ENCODE data around the gene FAM221B.

FAM221B gene, protein sequence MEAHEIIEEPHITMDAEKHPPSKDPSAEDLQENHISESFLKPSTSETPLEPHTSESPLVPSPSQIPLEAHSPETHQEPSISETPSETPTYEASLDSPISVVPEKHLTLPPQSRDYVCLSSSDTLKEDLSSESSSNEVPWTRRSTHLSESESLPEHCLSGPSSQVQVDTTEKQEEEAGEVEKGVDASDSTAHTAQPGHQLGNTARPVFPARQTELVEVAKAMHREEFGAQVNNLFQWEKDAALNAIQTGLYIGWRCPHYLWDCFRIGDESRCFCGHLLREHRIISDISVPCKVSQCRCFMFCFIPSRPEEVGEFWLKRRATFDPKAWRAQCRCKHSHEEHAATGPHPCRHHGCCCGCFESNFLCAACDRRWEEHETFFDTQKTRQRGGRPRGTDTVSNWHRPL

GRCh38 chr9:35828716-35829083 is at the start of gene FAM221B:
TSS of gene FAM221B (minus strand) at chr9:35828732. CDS start at chr9:35826161, 2,571 bp downstream.
- DNase-seq (ENCODE audit: low spot score): no peak

DNA sequence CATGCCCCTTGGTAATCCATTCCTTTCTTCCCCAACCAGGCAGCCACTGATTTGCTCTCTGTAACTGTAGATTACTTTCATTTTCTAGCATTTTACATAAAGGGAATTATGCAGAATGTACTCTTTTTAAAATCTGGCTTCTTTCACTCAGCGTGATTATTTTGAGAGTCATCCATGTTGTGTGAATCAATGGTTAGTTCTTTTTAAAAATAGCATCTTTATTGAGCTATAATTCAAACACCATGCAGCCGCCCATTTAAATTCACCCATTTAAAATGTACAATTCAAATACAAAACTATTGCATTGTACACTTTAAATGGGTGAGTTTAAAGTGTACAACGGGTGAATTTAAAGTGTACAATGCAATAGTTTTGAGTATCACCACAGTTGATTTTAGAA is 44.0 kb upstream of the FAM221B start:
- no peak for DNase-seq (ENCODE audit: low spot score)

DNA sequence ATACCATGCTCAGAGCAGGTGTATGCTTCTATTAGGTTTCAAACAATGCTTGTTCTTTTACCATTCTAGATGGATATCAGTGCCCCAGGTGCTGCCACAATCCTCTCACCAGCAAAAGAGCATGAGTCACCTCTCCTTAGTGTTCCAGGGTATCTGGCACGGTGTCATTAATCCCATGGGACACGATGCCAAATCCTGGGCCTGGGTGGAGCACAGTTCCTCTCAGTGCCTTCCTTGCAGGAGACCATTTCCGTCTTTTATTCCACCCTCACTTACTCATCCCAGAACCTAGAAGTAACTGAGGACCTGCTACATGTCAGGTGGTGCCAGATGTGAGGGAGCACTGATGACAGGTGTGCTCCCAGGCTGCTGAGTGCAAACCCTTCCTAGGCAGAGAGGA is 43.0 kb upstream of the FAM221B start:
- no peak for DNase-seq (ENCODE audit: low spot score)

DNA sequence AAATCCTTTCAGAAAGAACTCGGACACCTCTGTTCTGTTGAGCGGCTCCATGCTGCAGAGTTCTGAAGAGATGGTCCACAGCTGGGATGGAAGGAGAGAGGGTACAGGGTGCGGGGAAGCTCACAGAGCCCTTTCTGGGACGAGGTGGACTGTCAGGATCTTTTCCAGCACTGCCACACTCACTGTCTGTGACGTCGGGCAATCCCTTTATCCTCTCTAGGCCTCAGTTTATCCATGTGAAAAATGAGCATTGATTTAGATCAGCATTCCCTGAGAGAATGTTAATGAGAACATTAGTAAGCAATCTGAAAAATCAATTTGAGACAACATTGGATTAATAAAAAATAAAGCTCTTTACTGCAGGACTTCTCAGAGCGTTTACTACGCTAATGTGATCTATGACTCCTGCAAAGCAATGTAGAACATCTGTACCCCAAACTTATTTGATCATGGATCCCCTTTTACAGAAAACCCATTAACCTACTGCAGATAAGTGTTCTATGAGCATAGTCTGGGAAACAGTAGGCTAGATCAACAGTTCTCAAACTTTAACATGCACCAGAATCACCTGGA is 41.9 kb upstream of the FAM221B start, which contains the start of gene OR13J1:
Gene OR13J1, minus strand, starts transcription at position 51 of the 573 bp plus-strand sequence. Its CDS starts 0 bp downstream, at position 51.
- no peak for DNase-seq (ENCODE audit: low spot score)

DNA sequence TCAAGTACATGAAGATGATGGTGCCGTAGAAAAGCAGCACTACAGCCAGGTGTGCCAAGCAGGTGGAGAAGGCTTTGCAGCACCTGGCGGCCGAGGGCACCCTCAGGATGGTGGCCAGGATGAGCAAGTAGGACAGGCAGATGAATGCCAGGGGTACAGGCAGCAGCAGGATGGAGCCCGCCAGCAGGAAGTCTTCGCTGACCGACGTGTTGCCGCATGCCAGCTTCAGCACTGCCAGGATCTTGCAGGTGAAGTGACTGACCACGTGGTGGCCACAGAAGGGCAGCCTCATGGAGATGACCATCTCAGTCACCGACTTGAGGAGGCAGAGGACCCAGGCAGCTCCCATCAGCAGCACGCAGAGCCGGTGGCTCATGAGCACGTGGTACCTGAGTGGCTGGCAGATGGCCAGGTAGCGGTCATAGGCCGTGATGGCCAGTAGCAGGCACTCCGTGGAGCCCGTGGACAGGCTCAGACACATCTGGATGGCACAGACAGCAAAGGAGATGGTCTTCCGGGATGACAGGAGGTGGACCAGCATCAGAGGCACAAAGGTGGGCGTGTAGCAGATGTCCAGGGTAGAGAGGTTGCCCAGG is 41.2 kb upstream of the FAM221B start:
- DNase-seq (ENCODE audit: low spot score): no peak

DNA sequence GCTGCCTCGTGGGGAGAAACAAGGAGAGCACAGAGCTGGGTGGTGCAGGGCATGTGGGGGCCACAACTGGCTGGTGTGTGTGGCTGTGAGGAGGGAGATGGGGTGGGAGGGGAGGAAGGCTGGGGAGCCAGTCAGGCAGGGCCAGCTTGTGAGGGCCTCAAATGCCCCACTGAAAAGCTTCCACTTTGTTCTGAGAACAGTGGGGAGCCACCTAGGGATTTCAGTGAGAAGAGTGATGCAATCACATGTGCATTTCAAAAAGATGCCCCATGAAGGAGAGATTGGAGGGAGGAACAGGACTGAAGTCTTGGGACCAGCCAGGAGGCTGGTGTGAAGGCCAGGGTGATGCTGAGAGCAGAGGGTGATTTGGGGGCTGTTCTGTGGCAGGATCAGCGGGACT is 40.4 kb upstream of the FAM221B start:
- no peak for DNase-seq (ENCODE audit: low spot score)

- no peak for DNase-seq (ENCODE audit: low spot score)
These were observed 39.0 kb upstream of the FAM221B start for GRCh38 chr9:35867538-35867937.

GRCh38 chr9:35864695-35865255 is 36.2 kb upstream of the FAM221B start:
- DNase-seq (ENCODE audit: low spot score): no peak

DNA sequence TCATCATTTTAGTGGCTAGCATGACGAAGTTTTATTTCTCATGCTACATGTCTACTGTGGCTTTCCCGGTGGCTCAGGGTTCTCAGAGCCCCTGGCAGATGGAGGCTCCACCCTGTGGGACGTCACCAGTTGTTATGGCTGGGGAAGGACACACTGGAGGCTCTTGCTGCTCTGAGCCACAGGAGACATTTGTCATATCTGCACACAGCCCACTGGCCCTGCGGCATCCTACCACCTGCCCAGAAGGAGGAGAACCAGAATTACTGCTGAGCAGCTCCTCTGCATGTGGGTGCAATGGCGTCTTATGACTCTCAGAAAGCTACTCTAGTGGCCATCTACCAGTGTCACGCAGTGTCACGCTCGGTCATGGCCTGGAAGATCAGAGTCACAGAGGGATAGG is 35.1 kb upstream of the FAM221B start:
- DNase-seq (ENCODE audit: low spot score): no peak

DNA sequence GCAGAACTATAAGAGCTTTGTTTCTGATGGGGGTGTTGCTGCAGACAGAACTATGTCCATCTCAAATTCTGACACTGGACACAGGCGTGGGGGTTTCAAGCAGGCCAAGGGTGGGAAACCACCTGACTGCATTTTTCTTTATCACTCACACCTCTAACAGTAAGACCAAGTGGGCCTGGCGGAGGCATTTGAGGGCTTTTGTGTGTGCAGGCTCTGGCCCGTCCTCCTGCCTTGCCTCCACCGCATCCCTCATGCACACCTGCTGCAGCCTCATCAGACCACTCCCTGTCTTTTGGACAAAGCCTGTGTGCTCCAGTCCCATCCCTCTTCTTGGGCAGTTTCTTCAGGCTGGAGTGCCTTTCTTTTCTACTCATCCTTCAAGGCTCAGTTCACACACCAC is 33.8 kb upstream of the FAM221B start:
- DNase-seq (ENCODE audit: low spot score): no peak

- DNase-seq (ENCODE audit: low spot score): no peak
These were observed 32.8 kb upstream of the FAM221B start for GRCh38 chr9:35861161-35861897.

GRCh38 chr9:35859990-35860339 is 31.4 kb upstream of the FAM221B start:
- DNase-seq (ENCODE audit: low spot score): no peak

DNA sequence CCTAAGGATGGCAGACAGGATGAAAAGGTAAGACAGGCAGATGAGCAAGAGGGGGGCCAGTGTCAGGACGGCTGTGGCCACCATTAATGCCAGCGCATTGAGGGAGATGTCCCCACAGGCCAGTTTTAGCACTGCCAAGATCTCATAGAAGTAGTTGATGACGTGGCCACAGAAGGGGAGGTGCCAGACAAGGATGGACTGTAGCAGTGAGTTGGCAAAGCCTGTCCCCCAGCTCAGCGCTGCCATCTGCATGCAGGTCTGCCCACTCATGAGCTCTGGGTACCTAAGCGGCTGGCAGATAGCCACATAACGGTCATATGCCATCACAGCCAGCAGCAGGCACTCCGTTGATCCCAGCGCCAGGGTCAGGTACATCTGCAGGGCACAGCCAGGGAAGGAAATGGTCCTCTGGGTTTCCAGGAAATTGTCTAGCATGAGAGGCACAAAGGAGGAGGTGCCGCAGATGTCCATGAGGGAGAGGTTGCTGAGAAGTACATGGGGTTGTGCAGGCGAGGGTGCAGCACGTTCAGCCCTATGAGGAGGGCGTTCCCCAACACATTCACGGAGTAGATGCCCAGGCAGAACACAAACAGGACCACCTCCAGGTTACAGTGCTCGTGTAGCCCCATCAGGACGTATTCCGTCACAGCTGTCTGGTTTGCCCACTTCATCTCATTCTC is 30.9 kb upstream of the FAM221B start:
- no peak for DNase-seq (ENCODE audit: low spot score)

- no peak for DNase-seq (ENCODE audit: low spot score)
These were observed 29.9 kb upstream of the FAM221B start for GRCh38 chr9:35858458-35858857.

DNA sequence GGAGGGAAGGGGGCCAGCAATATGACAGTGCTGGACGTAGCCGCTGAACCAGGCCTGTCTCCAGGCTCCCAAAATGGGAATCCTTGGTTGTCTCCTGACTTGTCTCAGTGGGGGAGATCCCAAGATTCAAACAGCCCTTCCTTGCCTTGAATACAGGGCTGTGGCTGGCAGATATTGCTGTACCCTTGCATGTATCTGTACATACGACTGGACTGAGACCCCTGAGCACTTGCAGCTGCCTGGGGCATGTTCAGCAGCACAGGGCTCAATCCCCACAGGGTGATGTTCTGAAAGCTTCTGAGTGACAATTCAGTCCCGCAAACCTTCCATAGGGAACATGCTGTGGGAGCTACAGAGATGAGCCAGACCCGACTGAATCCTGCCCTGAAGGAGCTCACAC is 28.4 kb upstream of the FAM221B start:
- no peak for DNase-seq (ENCODE audit: low spot score)

GRCh38 chr9:35856206-35856605 is 27.7 kb upstream of the FAM221B start:
- DNase-seq (ENCODE audit: low spot score): no peak

DNA sequence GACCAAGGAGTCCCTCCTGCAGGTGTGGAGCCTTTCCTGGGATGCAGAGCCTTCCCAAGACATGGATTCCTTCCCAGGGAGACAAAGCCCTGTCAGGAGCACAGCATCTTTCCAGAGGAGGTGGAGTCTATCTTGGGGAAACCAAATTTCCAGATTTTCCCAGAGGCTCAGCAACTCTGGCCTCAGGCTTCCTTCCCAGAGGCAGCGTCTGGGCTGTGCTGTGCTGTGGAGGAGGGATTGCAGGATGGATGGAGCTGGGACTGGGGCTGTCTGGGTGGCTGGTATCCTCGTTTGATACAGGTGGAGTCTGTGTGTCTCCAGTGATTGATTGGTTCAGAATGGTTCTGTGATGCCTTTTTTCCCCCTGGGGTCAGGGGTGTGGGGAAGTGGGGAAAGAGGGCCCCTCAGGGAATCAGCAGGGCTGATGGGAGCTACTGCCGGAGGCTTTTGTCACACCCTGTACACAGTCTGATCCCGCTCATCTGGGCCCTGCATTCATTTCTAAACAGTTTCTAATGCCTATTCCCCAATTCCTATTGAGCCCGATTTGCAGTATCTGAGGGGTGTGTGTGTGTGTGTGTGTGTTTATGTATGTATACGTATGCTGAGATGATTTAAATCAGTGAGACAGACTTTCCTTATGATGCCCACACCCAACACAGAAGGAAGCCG is 25.7 kb upstream of the FAM221B start:
- no peak for DNase-seq (ENCODE audit: low spot score)

GRCh38 chr9:35852876-35853865 is 24.6 kb upstream of the FAM221B start:
- DNase-seq (ENCODE audit: low spot score): no peak

DNA sequence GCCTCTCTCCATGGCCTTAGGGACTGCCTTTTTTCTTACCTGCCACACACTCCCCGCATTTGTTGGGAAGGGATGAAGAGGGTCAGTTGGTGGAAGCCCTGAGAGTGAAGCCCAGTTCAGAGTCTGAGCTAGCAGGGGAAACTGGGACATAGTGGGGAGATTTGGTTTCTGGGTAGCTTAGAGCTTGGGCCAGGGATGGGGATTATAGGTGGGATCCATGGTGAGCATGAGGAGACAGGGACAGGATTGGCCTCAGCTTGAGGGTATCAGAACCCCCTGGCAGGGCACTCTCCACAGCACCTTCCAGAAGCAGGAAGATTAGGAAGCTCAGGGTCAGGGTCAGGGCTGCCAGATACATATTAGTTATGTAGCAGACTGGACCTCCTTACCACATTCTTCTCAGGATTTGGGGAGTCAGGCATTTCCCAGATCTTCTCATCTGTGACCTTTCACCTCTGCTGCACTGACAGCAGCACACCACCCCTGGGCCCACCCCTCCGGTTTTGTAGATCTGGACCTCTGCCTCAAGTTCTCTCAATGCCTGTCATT is 23.8 kb upstream of the FAM221B start:
- DNase-seq (ENCODE audit: low spot score): no peak
